Measurements from ENCODE around the gene NSMCE4A. TPM values are rescaled to one million over a fixed set of nuclear protein-coding genes. Genes with fewer than 3 reads are reported as not detected.
"Not testable (repeated sequence)": the region's sequence is repeated elsewhere in the genome, so short reads cannot be mapped to it uniquely, and the experiment has no call there.

The NSMCE4A gene
- total RNA-seq, 6 experiments from 2014 or later: 17.0 to 46.5 (median 30.6) TPM

DNA sequence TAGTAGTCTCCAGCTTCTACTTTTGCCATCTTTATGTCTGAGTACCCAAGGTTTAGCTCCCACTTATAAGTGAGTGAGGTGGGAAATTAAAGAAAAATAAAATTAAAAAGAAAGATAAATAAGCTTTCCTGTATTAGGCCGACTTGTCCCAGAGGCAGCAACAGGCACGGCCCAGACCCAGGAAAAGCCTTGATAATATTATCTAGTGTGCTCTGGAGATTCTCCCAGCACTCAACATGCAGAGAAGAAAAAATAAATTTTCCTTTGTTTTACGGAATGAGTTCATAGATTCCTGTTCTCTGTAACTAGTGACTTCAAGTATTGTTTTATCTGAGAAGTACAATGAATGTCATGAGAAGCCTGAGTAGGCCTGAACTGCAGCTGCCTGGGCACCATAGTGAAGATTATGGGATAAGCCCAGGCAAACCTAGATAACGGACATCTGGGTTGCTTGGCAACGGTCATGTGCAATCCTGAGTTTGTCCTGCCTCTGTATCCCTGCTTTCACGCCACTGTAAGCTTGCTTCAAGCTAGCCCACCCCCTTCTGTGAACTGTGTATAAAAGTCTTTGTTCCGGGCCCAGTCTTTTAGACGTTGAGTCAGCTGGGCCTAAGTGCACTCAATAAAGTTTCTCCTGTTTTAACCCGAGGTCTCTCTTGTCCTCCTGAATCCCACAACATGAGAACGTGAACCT lies 53.6 kb downstream of the NSMCE4A start:
- ATAC-seq: no peak
- Histone ChIP-seq H3K9me3 (no peaks in the 10 kb centered on the region), H3K27me3 (no peaks in the 10 kb centered on the region), H3K36me3 (peaks cover 0 to 11% (median under 1%) of the 10 kb centered on the region in 4 donors), H3K27ac (no peak overlapping the region), H3K4me3 (no peak overlapping the region), H3K4me1 (peaks cover 0 to 11% (median 3%) of the 10 kb centered on the region in 4 donors)
- whole genome bisulfite sequencing (ENCODE audit: insufficient coverage, low coverage, low lambda C conversion rate, missing lambda C conversion rate): 79% methylated on average over 9 of the region's 10 CpGs
- intact Hi-C loops (cut with DNase I): no loop called here
- DNase-seq: no peak
- TF ChIP-seq POLR2A (IDR thresholded peaks at IDR 0.05): no peak
- TF ChIP-seq, protein P1, sequence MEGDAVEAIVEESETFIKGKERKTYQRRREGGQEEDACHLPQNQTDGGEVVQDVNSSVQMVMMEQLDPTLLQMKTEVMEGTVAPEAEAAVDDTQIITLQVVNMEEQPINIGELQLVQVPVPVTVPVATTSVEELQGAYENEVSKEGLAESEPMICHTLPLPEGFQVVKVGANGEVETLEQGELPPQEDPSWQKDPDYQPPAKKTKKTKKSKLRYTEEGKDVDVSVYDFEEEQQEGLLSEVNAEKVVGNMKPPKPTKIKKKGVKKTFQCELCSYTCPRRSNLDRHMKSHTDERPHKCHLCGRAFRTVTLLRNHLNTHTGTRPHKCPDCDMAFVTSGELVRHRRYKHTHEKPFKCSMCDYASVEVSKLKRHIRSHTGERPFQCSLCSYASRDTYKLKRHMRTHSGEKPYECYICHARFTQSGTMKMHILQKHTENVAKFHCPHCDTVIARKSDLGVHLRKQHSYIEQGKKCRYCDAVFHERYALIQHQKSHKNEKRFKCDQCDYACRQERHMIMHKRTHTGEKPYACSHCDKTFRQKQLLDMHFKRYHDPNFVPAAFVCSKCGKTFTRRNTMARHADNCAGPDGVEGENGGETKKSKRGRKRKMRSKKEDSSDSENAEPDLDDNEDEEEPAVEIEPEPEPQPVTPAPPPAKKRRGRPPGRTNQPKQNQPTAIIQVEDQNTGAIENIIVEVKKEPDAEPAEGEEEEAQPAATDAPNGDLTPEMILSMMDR (IDR thresholded peaks at IDR 0.05): no peak

DNA sequence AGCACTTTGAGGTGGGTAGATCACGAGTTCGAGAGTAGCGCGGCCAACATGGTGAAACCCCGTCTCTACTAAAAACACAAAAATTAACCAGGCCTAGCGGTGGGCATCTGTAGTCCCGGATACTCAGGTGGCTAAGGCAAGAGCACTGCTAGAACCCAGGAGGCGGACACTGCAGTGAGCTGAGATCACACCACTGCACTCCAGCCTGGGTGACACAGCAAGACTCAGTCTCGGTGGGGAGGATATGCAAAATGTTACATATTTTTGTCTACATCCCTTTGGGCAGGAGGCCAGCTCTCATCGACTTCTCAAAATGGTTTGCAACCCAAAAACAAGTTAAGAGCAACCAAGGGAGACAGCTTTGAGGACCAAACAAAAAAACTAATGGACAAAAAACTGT lies 55.4 kb downstream of the NSMCE4A start:
- H3K9me3 ChIP-seq: no peaks in the 10 kb centered on the region
- H3K27ac ChIP-seq: no peak overlapping the region
- TF ChIP-seq, protein P1 (IDR thresholded peaks at IDR 0.05): no peak
- TF ChIP-seq POLR2A (IDR thresholded peaks at IDR 0.05): no peak
- no peaks in the 10 kb centered on the region for H3K27me3 ChIP-seq
- H3K4me1 ChIP-seq: no peaks in the 10 kb centered on the region
- intact Hi-C loops (cut with DNase I): no loop called here
- H3K36me3 ChIP-seq: peaks cover 0 to 11% (median under 1%) of the 10 kb centered on the region in 4 donors
- ATAC-seq (no peak), DNase-seq (no peak)
- H3K4me3 ChIP-seq: no peak overlapping the region
- WGBS (ENCODE audit: insufficient coverage, low coverage, low lambda C conversion rate, missing lambda C conversion rate): 85% methylated on average over 3 of the region's 10 CpGs

DNA sequence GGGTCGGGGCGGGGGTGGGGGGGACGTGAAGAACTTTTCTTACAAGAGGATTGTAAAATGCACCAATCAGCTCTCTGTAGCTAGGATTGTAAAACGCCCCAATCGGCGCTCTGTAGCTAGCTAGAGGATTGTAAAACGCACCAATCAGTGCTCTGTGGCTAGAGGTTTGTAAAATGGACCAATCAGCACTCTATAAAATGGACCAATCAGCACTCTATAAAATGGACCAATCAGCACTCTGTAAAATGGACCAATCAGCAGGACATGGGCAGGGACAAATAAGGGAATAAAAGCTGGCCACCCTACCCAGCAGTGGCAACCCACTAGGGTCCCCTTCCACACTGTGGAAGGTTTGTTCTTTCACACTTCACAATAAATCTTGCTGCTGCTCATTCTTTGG lies 56.2 kb downstream of the NSMCE4A start:
- H3K27me3 ChIP-seq; ATAC-seq; intact Hi-C loops (cut with DNase I); H3K9me3 ChIP-seq; H3K4me3 ChIP-seq; DNase-seq; H3K27ac ChIP-seq; H3K4me1 ChIP-seq: not testable (repeated sequence)
- peaks cover 0 to 11% (median 2%) of the 10 kb centered on the region in 4 donors for H3K36me3 ChIP-seq
- 86% methylated on average over 1 of the region's 7 CpGs for WGBS (ENCODE audit: insufficient coverage, low coverage, low lambda C conversion rate, missing lambda C conversion rate)

DNA sequence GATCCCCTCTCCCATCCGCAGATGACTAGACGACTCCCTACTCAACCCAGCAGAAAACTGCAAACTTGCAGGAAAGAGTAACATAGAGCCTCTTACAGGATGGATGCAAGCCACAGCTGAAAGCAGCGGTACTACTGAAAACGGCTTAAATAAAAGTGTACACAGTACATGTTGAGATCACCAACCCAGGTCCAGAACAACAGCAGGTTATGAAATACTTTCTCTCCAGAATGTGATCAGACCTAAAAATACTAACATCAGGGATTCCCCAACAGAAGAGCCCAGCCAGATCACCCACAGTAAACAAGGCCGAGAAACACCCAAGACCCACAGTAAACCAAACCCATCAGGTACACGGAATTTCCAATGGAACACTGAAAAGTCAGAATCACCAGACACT lies 60.4 kb downstream of the NSMCE4A start:
- DNase-seq (no peak), ATAC-seq (peak; percentile 68 to 91 (median 78))
- no peaks in the 10 kb centered on the region for H3K27me3 ChIP-seq
- H3K27ac ChIP-seq: peak overlapping the region in 1 of 3 donors; percentile 26
- peaks cover 0 to 14% (median 0%) of the 10 kb centered on the region in 4 donors for H3K4me1 ChIP-seq
- TF ChIP-seq, protein P1 (IDR thresholded peaks at IDR 0.05): no peak
- no peak for TF ChIP-seq POLR2A (IDR thresholded peaks at IDR 0.05)
- 49% methylated on average over 6 of the region's 6 CpGs for WGBS (ENCODE audit: insufficient coverage, low coverage, low lambda C conversion rate, missing lambda C conversion rate)
- H3K4me3 ChIP-seq: no peak overlapping the region
- peaks cover 2 to 12% (median 3%) of the 10 kb centered on the region in 4 donors for H3K36me3 ChIP-seq
- intact Hi-C loops (cut with DNase I): no loop called here
- no peaks in the 10 kb centered on the region for H3K9me3 ChIP-seq

DNA sequence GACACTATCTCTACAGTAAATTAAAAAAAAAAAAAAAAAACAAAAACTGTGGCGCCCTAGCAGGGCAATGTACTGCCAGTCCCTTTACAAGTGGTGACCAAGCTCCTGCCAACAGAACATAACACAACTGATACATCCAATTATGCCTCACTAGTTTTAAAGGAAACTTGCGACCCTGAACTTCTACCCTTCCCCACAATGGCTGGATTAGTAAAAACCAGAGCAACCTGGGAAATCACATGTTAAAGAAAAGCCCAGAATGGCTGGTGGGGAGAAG lies 63.7 kb downstream of the NSMCE4A start:
- TF ChIP-seq, protein P1 (IDR thresholded peaks at IDR 0.05): no peak
- TF ChIP-seq POLR2A (IDR thresholded peaks at IDR 0.05): no peak
- Histone ChIP-seq H3K27ac (no peak overlapping the region), H3K4me3 (no peak overlapping the region), H3K36me3 (peaks cover 2 to 13% (median 3%) of the 10 kb centered on the region in 4 donors), H3K9me3 (no peaks in the 10 kb centered on the region), H3K27me3 (no peaks in the 10 kb centered on the region), H3K4me1 (peaks cover 0 to 14% (median 0%) of the 10 kb centered on the region in 4 donors)
- ATAC-seq: no peak
- 84% methylated on average over 2 of the region's 2 CpGs for WGBS (ENCODE audit: insufficient coverage, low coverage, low lambda C conversion rate, missing lambda C conversion rate)
- no peak for DNase-seq
- intact Hi-C loops (cut with DNase I): no loop called here
